Activated CD4-positive, alpha-beta T cell treated with anti-CD3 and anti-CD28 coated beads, Interleukin-2, amount 50 U/mL, for 1 hour (primary cell): Measurements from ENCODE around the gene RIN1.

Experiments
- DNase-seq: peaks from one replicate; pipeline ENCODE4 v3.0.0-alpha.2; 2020

Gene RIN1

DNA sequence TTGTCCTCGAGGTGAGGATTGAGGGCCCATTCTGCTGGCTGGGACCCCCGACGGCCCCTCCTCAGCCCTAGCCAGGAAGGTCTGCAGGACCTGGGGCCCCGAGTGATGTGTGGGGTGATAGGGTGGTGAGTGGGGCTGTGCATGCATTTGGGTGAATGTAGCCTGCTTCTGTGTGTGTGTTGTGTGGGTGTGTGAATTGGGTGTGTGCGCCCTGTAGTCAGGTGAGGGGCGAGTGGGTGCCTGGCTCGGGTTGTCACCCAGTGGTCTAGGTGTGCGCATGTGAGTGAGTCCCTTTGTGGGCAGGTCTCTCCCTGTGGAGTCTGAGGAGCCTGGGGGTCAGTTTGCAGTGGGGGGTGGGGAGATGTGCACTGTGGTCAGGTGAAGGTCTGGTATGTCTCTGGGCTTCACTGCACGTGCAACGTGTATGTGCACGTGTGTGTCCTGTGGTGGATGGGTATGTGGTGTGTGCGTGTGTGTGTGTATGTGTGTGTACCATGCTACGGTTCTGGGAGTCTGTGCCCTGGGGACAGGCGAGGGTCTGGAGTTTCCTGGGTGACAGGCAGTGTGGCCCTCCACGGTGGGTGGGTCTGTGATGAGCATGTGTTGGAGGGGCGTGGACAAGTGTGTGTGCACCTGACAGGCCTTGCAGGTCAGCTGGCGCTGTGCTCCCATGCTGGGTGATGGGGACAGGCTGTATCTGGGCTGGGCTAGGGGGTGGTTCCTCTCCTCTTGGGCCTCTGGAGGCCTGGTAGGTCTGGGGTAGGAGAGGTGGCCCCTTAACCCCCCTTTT is 43.5 kb downstream of the RIN1 start:
- DNase-seq = no peak

DNA sequence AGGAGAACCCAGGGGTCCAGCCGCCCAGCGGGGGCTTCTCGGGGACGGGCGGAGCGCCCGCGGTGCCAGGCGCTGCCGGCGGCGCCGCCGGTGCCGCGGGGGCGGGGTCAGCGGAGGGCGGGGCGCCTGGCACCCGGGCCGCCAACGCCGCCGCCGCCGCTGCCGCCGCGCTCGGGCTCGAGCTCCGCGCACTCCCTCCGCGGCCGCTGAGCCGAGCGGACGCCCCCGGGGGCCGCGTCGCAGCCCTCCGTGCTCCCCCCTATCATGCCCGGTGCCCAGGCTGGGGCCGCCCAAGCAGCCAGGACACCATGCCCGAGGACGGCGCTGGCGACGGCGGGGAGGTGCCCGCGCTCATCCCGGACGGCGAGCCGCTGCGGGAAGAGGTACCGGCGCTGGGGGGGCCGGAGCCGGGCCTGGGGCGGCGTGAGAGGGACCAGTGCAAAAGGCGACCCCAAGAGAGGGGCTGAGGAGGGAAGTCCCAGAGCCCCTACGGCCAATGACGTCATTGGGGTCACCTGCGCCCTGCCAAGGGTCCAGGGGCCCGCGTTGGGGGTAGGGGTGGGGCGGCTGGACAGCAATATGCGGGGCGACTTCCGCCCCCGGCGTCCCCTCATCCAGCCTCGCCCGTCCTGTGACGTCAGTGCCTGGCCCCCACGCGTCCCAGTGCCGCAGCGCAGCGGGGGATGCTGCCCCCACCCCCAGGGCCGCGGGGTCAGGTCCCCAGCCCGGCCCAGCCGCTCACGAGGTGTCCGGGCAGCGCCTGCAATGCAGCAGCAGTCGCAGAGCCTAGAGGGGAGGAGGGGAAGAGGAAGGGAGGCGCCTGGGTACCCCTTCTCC is 44.3 kb downstream of the RIN1 start, which contains the start of gene TMEM151A:
TMEM151A (plus strand) TSS at position 189 of the 837 bp plus-strand sequence; CDS start at position 309, 120 bp downstream.
- DNase-seq = no peak

DNA sequence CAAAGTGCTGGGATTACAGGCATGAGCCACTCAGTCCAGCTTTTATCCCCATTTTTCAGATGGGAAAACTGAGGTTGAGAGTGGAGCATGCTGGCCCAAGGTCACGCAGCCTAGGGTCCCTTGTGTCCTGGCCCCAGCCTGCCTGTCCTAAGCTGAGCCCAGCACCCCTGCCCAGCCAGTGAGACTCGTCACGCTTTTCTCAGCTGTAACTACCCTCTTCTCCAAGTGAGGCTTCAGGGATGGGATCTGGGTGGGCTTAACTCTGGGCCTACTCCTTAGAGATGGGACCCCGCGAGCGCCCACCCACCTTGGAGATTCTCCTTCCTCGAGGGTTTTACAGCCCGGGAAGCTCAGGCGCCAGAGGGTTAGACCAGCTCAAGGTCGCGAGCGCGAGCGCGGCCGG is 44.9 kb downstream of the RIN1 start:
- DNase-seq = no peak

DNA sequence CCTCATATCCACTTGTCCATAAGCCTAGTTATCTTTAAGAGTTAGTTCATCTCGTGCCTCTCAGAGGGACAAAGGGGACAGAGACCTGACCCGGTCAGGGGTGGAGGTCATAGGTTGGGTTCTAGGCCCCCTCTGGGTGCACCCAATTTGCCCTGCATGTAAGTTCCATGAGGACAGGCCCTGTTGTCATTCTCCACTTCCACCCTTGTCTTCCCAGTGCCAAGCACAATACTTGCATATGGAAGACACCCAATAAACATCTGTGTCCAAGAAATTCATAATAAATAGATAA is 46.0 kb downstream of the RIN1 start:
- DNase-seq = no peak

DNA sequence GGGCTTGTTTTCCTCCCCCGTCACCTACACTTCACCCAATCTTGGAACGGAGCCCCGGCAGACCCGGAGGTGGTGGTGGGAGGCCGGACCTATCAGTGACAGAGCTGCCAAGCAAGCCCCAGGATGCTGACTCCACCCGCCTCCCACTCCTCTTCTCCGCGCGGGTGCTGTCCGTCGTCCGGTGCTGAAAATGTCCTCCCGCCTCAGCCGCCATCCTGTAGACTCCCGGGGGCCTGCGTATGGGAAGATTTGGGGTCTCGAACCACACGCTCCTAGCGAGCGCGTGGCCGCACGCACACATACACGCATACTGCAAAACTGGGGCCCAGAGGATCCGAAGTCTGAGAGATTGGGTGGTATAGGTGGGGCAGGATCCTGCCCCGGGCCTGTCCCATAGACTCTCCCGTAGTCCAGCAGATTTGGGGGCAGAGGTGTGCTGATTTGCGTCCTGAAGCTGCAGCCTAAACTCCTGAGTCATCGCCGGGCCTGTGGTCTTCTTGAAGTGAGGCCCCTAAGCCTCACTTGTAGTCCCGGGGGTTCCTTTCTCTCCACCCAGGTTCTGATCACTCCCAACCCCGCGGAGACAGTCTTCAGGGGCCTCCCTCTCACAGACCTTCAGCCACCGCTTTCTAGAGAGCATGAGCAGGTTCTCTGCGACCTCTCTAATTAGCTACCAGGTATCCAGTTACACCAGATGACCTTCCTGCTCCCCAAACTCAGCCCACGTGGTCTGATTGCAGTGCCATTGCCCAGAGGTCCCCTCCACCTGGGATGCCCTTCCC is 46.5 kb downstream of the RIN1 start:
- DNase-seq = peak; percentile 69

DNA sequence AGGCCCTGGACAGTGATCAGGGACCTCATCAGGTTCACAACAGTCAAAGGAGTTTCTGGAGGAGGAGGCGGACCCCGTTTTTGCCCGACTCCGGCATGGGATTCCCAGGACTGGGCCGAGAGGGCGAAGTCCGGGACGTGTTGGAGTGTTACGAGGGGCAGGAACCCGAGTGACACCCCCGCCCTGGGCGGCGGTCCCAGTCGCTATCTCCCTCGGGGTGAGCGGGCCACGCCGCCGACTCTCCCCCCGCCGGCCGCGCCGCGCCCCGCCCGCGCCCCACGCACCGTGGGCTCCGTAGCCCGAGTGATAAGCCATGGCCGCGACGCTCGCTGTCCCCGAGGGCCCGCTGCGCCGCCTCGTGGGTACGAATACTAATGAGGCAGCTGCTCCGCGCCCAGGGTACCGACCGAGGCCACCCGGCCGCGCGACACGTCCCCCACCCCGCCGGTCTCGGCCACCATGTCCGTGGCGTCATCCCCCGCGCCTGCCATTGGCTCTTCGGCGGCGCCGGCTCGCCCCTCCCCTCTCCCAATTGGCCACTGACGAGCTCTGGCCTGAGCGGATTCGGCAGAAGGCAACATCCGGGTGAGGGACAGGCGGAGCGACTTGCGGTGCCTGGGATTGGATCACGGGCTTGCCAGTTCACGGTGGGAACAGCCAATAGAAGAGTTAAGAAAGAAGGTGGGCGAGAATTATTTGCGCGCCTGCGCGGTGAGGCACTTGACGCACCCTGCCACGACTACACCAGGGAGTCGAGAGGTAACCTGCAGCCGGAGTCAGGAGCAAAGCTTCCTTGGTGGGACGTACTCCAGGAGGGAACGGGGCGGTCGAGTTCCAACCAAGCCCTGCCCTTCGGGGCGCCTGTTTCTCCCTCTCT is 47.3 kb downstream of the RIN1 start, which contains the start of gene YIF1A:
YIF1A (minus strand) TSS at position 473 of the 877 bp plus-strand sequence; CDS start at position 315, 158 bp downstream.
- DNase-seq = peak; percentile 98

DNA sequence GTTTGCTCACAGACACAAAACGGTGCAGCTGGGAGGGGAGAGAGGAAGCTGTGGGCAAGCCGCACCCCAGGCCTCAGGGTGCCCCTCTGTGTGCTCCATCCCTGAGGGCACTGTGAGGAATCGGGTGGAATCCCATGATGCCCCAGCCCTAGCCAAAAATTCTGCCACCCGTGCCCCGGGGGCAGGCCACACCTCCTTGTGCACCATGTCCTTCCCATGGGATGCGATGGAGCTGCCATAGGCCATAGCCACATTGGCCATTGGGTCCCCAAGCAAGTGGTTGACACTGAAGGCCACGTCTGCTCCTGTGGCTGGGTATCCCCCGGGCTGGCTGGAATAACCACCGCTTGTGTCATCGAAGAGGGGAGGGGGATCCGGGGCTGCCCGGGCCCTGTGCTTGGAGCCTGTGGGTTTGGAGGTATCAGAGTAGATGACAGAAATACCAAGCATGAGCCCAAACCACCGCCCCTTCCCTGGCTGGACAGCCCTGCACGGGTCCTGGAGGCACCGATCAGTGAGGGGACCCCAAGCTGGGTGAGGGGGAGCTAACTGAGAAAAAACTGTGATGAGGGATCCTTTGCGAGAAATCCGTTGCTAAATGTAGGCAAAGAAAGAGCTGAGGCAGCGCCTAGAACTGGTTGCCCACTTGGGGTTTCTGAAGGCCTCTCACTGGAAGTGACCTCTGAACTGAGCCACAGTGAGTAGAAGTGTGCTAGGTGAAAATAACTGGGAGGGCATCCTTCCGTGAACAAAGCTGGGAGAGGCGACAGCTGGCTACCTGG is 48.2 kb downstream of the RIN1 start:
- DNase-seq = no peak

DNA sequence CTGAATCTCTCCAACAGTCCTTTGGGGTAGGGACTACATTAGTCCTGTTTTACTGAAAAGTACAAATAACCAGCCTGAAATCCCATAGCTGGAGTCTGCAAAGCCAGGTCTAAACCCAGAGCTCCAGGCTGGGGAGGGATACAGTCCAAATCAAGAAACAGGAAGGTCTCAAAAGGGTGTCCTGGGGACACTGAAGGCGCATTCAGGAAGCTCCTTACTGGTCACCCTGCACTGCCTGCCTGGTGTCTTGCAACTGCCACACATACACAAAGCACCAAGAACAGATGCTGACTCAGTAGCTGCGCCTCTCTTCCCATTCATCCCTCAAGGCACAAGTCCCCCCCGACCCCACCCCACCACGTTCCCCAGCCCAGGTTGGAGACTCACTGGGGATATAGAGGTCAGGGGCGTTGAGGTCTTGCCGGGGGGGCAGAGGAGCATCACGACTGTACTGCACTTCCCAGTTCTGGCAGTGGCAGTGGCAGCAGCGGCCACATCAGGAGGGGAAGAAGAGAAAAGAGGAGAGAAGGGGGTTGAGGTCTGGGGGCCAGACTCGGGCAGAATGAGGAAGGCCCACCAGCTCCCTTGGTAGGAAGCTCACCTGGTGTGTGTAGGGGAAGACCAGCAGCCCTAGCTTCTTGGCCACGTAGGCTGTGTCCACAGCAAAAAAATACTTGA is 48.9 kb downstream of the RIN1 start:
- no peak for DNase-seq

DNA sequence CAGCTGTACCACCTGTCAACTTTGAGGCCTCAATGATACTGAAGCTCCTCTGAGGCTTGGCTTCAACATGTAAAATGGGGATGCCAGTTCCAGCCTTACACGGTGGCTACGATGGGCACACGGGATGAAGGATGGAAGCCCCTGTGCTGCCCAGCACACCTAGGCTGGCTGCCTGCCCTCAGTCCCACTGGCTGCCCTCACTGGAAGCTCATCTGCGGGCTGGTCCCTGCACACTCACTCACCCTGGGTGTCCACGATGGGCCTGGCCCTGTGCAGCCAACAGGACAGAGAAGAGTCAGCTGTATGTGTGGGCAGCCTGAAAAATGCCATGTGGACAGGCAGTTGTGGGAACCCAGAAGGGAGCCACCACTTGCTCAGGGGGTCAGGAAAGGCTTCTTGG is 49.5 kb downstream of the RIN1 start:
- no peak for DNase-seq

DNA sequence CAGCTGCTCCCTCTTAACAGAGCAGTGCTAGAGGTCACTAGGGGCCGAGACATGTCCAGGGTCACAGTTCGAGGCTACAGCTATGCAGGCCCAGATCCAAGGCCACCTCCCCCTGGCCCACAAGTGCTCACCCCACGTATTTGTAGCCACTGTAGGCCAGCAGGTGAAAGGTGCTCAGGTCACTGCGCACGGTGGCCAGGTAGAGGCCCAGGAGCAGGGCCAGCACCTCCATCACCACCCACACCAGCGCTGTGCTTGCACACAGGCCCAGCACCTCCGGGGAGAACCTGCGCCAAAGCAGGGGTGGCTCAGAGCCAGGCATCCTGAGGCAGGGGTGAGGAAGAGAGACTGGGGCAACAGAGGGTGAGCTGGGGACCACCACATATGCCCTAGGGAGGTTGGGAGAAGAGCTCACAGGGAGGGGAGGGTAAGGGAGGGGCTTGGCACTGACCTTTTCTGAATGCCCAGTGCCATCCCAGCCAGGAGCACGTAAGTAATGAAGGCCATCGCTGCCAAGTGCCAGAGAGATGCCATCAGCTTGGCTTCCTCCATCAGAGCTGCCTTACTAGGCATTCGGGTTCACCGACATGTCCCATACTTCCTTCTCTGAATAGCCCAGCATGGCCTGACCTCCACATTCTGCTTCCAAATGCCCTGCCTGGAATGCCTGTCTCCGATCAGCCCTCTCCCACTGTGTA is 50.8 kb downstream of the RIN1 start:
- no peak for DNase-seq

DNA sequence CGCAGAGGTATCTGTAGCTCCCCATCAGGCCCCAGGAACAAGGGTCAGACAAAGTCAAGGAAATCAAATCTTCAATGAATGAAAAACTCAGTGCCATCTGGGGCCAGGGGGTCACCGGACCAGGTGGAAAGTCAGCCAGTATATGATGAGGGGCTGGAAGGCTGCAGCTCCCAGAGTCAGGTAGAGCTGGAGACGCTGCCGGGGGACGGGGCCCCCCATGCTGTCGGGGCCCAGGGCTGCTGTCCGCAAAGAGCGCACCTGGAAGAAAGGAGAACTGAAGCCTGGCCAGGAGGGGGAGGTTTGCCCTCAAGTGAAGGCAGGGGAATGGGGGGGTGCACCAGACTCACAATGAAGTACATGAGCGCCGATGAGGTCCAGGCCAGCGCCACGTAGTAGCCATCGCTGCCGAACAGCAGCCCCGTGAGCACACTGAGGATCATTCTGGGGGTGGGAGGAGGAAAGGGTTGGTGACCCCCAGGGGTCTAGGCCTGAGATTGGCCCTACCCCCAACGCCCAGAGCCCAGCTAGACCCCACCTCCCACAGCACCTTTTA is 51.6 kb downstream of the RIN1 start:
- DNase-seq = no peak

DNA sequence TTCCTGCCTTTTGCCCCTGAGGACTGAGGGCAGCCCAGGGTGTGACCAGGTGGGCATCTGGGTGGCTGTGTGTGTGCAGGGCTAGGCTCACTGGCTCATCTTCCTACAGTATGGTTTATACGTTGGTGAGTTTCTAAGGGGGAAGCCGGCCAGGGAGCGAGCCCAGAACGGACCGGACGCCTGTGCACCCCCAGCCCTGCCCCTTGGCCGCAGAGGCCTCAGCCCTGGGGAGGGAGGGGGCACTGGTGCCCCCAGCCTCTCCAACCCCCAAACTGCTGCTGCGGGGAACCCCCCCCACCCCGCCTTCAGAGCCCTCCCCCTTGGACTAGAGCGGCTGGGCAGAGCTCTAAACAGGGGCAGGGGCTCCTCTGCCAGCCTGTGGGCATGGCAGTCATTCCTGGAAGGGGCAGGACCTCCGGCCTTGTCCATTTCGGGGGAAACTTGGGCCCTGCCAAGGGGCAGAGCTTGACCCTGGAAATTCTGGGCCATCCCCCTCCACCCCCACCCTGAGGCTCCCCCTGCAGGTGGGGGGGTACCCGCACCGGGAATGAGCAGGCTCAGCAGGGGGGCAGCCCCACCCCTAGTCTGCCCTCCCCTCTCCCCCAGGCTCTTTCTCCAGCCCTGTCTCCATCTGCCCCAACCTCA is 52.7 kb downstream of the RIN1 start:
- no peak for DNase-seq

DNA sequence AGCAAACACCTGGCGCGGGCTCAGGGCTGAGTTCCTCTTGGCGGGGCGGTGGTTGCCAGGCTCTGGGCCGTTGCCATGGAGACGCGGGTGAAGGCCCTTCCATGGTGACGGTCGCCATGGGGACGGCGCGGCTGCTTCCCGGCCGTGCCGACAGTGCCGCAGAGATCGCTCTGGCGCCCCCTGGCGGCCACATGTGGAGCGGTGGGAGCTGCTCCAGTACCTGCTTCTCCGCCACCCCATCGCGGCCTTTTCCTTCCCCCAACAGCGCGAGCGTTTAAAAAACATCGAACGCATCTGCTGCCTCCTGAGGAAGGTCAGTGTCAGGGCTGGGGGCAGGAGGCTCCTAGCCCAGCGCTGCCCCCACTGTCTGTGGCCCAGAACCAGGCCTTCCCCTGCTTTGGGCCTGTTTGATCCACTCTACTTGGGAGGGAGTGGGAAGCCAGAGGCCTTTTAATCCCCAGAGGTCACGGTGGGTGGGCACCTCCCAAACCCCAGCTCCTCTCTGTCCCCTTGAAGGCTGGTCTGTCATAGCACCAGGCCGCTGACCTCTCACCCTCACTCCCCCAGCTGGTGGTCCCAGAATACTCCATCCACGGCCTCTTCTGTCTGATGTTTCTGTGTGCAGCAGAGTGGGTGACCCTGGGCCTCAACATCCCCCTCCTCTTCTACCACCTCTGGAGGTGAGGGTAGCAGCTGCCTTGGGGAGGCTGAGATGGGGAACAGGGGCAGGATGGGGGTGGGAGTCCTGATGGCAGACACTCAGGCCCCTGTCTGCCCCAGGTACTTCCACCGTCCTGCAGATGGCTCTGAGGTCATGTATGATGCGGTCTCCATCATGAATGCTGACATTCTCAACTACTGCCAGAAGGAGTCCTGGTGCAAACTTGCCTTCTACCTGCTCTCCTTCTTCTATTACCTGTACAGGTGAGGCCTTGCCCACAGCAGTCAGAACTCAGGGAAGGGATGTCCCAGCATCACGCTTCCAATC is 53.5 kb downstream of the RIN1 start:
- peak; percentile 100 for DNase-seq
